DOHH2 (cell line): Measurements from ENCODE around the gene LBR.

Experiments used
- H3F3A ChIP-seq: fragments of 200-600 bp; sonication (generic), shearing (Covaris generic); 2 replicates; pipeline ENCODE4 v1.6.0; 2016; ENCODE audit warnings: antibody characterized with exemption, mild to moderate bottlenecking; ENCODE audit not compliant: control insufficient read depth, insufficient read depth
- H3K27ac ChIP-seq: fragments of 200-600 bp; sonication (generic); 2 replicates; pipeline ENCODE4 v1.5.1; 2014; ENCODE audit warnings: low read depth, mild to moderate bottlenecking, low read length, moderate library complexity
- H3K27me3 ChIP-seq: fragments of 200-600 bp; sonication (generic); 2 replicates; pipeline ENCODE4 v1.6.1; 2014; ENCODE audit warnings: mild to moderate bottlenecking, low read length, mixed read lengths; ENCODE audit not compliant: control insufficient read depth
- H3K36me3 ChIP-seq: fragments of 200-600 bp; sonication (generic); 2 replicates; pipeline ENCODE4 v1.6.1; 2014; ENCODE audit warnings: mild to moderate bottlenecking, low read length, moderate library complexity, mixed read lengths; ENCODE audit not compliant: control insufficient read depth
- H3K4me1 ChIP-seq: fragments of 200-600 bp; sonication (generic); 2 replicates; pipeline ENCODE4 v1.6.1; 2014; ENCODE audit warnings: mild to moderate bottlenecking, low read length, mixed read lengths; ENCODE audit not compliant: control insufficient read depth
- H3K4me2 ChIP-seq: fragments of 200-600 bp; sonication (generic); 2 replicates; pipeline ENCODE4 v1.6.0; 2014; ENCODE audit warnings: mild to moderate bottlenecking, low read length, moderate library complexity
- H3K4me3 ChIP-seq: fragments of 200-600 bp; sonication (generic); 2 replicates; pipeline ENCODE4 v1.5.1; 2014; ENCODE audit warnings: mild to moderate bottlenecking, low read length, mixed read lengths
- H3K79me2 ChIP-seq: fragments of 200-600 bp; sonication (generic); 2 replicates; pipeline ENCODE4 v1.6.1; 2014; ENCODE audit warnings: mild to moderate bottlenecking, low read length, mixed read lengths; ENCODE audit not compliant: control insufficient read depth
- H3K9me2 ChIP-seq: fragments of 200-600 bp; sonication (generic); replicated peaks from 2 replicates; pipeline ENCODE4 v1.6.1; 2014; ENCODE audit warnings: mild to moderate bottlenecking, low read length, mixed read lengths; ENCODE audit not compliant: control insufficient read depth
- H3K9me3 ChIP-seq: fragments of 200-600 bp; sonication (generic); 2 replicates; pipeline ENCODE4 v1.6.1; 2014; ENCODE audit warnings: antibody characterized with exemption, low read length, mixed read lengths; ENCODE audit not compliant: control insufficient read depth, insufficient read depth
- H4K20me1 ChIP-seq: fragments of 200-600 bp; sonication (generic); 2 replicates; pipeline ENCODE4 v1.6.0; 2014; ENCODE audit warnings: low read depth, mild to moderate bottlenecking, antibody characterized with exemption, low read length, moderate library complexity; ENCODE audit not compliant: control insufficient read depth, insufficient read depth
- EZH2phosphoT487 ChIP-seq: fragments of 200-600 bp; sonication (generic); IDR thresholded peaks from 2 replicates; pipeline ENCODE4 v1.6.1; 2017; ENCODE audit warnings: borderline replicate concordance, mild to moderate bottlenecking, antibody characterized with exemption, low read length, moderate library complexity, mixed read lengths
- TF ChIP-seq, protein P1 (sequence below): fragments of 200-600 bp; sonication (generic); IDR thresholded peaks from one replicate; pipeline ENCODE4 v1.5.1; 2014; ENCODE audit warnings: antibody characterized with exemption, mild to moderate bottlenecking, low read depth, low read length; ENCODE audit not compliant: poor library complexity, severe bottlenecking

LBR gene

DNA sequence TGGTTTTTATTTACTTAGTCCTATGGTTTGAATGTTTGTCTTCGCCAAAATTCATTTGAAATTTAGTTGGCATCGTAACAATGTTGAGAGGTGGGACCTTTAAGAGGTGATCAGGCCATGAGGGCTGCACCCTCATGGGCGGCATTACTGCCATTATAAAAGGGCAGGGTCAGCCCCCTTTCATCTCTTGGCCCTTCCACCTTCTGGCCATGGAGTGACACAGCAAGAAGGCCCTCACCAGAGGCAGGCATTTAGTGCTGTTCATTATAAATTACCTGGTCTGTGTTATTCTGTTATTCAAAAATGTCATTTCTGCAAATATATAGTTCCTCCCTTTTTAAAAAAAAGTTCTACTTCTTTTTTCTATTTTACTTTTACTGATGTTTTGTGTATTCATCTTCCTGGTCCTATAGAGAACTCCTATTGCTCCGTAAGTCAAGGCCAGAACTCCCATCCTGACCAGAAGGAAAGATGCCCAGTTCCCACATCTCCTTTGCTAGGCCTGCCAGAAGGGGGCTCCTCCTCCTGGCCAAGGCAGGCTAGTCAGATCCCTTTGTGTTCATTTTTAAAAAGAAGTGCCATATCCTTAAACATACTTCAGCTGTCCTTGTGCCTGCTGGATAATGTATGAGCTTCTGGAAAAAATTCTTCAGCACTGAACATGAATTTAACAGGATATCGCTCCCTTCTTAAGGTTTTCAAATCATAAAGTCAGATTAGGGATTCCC lies 10.0 kb upstream of the LBR start:
- Histone ChIP-seq H3K4me2 (no peak overlapping the region), H3K9me2 (no peaks in the 10 kb centered on the region), H3K36me3 (peaks cover 6% of the 10 kb centered on the region; the same call in 1 of the 2 replicates), H3F3A (peaks cover 6% of the 10 kb centered on the region; the same call in 1 of the 2 replicates), H3K4me3 (no peak overlapping the region), H3K27me3 (no peaks in the 10 kb centered on the region), H3K79me2 (no peaks in the 10 kb centered on the region), H3K27ac (no peak overlapping the region), H3K4me1 (peaks cover 48% of the 10 kb centered on the region), H3K9me3 (no peaks in the 10 kb centered on the region), H4K20me1 (no peaks in the 10 kb centered on the region)
- no peak for TF ChIP-seq EZH2phosphoT487
- TF ChIP-seq, protein P1, sequence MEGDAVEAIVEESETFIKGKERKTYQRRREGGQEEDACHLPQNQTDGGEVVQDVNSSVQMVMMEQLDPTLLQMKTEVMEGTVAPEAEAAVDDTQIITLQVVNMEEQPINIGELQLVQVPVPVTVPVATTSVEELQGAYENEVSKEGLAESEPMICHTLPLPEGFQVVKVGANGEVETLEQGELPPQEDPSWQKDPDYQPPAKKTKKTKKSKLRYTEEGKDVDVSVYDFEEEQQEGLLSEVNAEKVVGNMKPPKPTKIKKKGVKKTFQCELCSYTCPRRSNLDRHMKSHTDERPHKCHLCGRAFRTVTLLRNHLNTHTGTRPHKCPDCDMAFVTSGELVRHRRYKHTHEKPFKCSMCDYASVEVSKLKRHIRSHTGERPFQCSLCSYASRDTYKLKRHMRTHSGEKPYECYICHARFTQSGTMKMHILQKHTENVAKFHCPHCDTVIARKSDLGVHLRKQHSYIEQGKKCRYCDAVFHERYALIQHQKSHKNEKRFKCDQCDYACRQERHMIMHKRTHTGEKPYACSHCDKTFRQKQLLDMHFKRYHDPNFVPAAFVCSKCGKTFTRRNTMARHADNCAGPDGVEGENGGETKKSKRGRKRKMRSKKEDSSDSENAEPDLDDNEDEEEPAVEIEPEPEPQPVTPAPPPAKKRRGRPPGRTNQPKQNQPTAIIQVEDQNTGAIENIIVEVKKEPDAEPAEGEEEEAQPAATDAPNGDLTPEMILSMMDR, result peak; percentile 40

DNA sequence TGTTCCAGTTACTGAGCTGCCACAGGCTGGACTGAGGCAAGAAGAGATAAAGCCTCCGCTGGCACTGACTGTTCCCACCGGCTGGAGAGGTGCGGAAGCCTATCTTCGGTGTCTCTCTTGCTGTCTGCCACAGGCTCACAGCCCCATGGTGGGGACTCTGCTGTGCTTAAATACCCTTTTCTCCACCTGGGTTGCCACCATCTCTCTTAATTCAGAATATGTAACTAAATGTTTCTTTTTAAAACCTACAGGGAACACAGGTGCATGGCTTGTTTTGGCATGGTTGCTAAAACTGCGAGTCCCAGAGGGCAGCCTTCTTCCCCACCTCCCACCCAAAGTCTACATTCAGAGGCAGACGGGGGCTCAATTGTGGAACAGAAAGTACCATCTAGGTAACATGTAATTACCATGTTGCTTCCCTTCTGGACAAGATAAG lies 8.1 kb upstream of the LBR start:
- Histone ChIP-seq H3K4me3 (peak overlapping the region; percentile 18), H3K9me2 (no peaks in the 10 kb centered on the region), H3K79me2 (no peaks in the 10 kb centered on the region), H3K9me3 (peaks cover 4% of the 10 kb centered on the region; the same call in 1 of the 2 replicates), H3K4me1 (peaks cover 30% of the 10 kb centered on the region), H3F3A (peaks cover 6% of the 10 kb centered on the region; the same call in 1 of the 2 replicates), H3K36me3 (peaks cover 6% of the 10 kb centered on the region; the same call in 1 of the 2 replicates), H3K27ac (peak overlapping the region; percentile 27), H3K4me2 (peak overlapping the region; percentile 55), H4K20me1 (no peaks in the 10 kb centered on the region), H3K27me3 (no peaks in the 10 kb centered on the region)
- TF ChIP-seq, protein P1, result no peak
- no peak for TF ChIP-seq EZH2phosphoT487

DNA sequence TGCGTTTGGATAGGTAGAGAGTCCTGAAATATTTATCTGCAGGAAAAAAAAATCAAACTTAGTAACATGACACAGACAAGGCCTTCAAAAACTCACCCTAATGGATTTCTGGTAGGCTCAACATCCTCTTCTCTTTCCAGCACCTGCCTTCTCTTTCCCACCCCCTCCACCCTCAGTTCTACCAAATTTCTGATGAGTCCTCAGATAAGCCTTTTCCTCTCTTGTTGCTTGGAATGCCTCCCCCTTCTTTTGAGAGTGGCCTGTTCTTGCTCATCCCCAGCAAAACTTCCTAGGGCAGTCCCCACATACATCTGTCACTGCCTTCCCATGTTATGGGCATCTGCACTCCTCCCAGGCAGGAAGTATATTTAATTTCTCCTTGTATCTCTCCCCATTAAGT lies 7.6 kb upstream of the LBR start:
- no peaks in the 10 kb centered on the region for H3K9me2 ChIP-seq
- peak overlapping the region; percentile 27 for H3K27ac ChIP-seq
- peak overlapping the region; percentile 55 for H3K4me2 ChIP-seq
- peaks cover 4% of the 10 kb centered on the region; the same call in 1 of the 2 replicates for H3K9me3 ChIP-seq
- peaks cover 6% of the 10 kb centered on the region; the same call in 1 of the 2 replicates for H3F3A ChIP-seq
- H3K27me3 ChIP-seq, result no peaks in the 10 kb centered on the region
- no peaks in the 10 kb centered on the region for H3K79me2 ChIP-seq
- peak overlapping the region; percentile 18 for H3K4me3 ChIP-seq
- TF ChIP-seq, protein P1, result no peak
- no peak for TF ChIP-seq EZH2phosphoT487
- H3K36me3 ChIP-seq, result peaks cover 6% of the 10 kb centered on the region; the same call in 1 of the 2 replicates
- H3K4me1 ChIP-seq, result peaks cover 30% of the 10 kb centered on the region
- H4K20me1 ChIP-seq, result no peaks in the 10 kb centered on the region
